GM19395 (cell line): ENCODE data around the gene EAF1.
A peak's percentile ranks its signal among the peaks of the same experiment; 100 is the strongest.
"Not testable (repeated sequence)": the region's sequence is repeated elsewhere in the genome, so short reads cannot be mapped to it uniquely, and the experiment has no call there.

Source experiments
- ATAC-seq: cut with Tn5 transposase; IDR thresholded peaks from one replicate; pipeline ENCODE4 v1.9.1; 2021; ENCODE audit warnings: mild to moderate bottlenecking, moderate library complexity; ENCODE audit not compliant: unreplicated experiment

The EAF1 gene

DNA sequence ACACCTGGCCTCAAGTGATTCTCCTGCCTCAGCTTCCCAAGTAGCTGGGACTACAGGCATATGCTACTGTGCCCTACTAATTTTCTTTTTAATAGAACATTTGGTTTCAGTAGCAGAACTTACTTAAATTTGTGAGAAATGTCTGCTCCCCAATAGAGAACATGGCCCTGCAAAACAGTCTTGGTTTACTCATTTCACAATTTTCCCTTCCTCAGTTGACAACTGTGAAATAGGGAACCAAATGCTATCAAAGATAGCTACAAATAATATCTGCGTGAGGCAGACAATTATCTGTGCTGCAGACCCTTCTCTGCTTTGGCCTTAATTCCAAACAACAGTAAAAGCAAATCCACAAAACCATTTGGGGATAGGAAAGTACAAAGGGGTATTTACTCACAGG lies 22.6 kb upstream of the EAF1 start:
- ATAC-seq: peak; percentile 58

DNA sequence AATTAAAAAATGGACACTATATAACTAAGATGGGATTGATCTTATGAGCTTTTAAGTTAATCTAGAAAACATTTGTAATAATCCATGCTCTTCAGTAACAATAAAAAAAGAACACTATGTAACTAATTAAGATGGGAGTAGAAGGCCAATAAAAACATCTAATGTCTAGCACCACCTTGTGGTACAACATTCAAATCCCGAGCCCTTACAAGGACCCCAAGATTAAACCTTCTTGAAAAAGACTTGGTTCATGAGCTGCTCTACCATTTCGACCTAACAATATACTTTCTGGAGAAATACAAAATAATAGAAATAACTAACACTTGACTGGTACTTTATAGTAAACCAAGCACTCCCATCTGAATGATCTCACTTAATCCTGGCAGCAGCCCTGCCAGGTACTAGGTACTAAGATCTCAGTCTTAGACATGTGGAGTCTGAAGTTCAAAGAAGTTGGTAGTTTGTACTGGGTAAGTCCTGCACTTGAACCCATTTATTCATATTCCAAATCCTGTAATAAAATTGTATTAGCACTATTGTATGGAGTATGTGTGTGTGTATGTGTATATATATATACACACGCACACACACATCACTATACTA lies 21.8 kb upstream of the EAF1 start:
- peak; percentile 70 for ATAC-seq

DNA sequence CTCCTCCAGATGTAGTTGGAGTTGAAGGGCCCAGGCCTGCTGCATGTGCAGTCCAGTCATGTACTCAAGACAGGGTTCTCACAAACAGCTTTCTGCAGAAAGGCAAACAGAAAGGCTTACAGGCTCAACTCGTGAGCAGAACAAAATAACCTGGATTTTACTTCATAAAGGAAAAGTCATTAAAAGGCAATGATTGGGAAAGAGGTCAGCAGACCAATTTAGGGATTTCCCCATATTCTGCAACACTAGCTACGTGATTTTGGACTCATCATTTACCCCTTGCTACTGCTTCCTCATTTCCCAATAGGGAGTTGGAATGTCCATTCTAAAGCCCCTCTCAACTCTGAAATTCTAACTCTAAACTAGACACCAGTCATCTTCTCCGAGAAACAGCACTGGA lies 18.2 kb upstream of the EAF1 start:
- ATAC-seq: no peak

DNA sequence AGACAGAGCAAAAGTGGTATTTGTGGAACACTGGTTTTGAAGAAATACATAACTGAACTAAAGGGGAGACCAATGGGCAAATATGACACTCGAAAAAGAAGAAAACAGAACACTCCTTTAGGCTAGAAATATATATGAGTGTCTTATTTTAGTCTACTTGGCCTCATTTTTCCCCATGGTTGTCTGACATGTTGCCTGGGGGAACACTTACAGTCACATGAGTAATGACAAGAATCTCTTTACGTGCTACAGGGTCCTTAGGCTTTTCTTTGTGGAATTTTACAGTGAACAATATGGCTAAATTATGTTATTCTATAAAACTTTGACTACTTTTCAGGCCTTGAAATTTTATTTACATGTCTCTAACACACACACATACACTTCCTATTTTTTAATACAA lies 17.6 kb upstream of the EAF1 start:
- no peak for ATAC-seq

DNA sequence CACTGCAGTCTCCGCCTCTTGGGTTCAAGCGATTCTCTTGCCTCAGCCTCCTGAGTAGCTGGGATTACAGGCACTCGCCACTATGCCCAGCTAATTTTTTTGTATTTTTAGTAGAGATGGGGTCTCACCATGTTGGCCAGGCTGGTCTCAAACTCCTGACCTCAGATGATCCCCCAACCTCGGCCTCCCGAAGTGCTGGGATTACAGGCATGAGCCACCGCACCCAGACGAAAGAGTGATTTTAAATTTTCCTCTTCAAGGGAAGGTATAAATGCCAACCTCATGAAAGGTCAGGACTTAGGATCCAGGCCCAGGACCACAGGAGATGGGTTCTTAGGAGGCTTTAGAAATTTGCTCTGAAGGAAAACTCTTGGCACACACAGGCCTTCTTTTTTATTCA lies 16.4 kb upstream of the EAF1 start:
- not testable (repeated sequence) for ATAC-seq

DNA sequence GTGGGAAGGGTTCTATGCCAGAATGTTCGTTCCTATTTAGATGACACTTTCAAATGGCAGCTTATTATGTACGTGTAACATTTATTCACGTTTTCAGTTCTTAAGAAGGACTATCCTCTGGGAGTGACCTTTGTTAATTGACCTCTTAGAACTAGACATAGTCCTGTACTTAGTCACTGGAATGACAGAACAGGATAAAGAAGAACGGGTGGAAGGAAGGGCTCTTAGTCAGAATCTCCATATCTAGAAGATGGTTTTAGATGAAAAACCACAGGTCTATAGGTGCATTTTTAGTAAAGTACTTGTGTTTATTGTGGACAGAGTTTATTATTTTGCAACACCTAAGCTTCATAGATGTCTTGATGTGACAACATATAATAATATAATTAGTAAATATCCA lies 6.5 kb upstream of the EAF1 start:
- no peak for ATAC-seq

DNA sequence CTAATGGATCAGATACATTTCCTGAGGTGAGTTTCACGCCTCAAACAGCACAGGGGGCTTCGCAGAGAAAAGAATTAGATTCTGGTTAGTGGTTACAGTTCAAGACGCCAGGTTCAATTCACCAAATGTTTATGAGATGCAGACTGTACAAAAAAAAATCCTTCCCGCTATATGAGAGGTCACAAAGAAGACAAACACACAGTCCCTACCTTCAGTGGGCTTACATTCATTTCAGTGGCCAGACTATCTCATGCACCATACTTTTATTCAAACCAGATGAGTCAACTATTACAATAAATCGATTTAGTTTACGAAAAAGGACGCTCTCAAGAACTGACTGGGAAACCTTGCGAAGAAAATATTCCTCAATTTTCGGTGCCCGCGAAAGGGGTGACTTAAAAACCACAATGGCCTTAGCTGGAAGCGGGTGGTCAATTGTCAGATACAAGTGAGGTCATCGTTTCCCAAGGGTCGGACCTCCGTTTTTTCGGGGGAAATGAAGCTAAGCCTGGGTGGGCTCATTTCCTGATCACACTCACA lies 749 bp upstream of the EAF1 start:
- ATAC-seq: no peak

DNA sequence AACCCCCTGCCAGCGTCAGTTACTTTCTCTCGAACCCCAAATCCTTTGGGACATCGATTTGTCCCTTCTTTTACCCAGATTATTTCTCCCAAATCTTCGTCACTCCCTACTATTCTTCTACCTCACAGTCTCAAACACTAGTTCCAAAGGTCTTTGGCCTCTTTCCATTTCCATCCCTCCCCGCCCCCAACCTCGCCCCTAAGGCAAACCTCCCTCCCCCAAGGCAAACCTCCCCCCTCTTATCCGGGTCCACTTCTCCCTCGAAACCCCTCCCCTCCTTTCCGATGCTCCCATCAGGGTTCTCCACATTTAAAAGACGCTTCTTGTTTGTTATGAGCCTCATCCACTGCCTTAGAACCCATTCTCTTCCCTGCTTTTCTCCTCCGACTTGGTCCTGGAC lies 583 bp downstream of the EAF1 start:
- ATAC-seq: no peak

DNA sequence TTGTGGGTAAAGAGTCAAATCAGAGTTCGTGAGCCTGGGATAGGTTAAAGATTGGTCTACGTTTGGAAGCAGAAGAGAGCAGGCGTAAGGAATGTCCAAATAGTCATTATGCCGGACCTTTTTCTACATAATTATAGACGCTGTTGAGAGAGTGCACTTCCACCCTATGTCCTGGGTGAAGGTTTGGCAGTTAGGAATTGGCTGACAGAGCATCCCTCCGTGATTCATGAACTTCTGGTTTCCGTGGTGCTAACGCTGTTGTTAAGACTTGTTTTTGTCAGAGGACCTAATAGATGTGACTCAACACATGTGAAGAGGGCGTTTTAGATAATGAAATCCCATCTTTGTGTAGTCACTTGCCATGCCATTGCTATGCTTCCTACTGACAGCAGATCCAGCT lies 1.1 kb downstream of the EAF1 start:
- no peak for ATAC-seq

DNA sequence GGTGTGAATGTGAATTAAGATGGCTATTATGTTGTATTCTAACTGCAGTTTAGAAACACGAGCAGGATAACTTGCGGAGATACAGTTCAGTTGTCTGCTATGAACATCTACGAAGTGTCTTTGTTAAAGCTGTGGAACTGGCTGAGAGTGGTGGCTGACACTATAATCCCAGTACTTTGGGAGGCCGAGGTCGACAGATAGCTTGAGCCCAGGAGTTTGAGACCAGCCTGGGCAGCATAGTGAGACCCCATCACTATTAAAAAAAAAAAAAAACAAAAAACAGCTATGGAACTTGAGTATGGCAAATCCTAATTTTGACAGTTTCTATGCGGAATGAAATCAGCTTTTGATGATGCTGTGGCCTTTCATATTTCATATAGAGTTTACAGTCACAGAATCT lies 1.7 kb downstream of the EAF1 start:
- no peak for ATAC-seq

DNA sequence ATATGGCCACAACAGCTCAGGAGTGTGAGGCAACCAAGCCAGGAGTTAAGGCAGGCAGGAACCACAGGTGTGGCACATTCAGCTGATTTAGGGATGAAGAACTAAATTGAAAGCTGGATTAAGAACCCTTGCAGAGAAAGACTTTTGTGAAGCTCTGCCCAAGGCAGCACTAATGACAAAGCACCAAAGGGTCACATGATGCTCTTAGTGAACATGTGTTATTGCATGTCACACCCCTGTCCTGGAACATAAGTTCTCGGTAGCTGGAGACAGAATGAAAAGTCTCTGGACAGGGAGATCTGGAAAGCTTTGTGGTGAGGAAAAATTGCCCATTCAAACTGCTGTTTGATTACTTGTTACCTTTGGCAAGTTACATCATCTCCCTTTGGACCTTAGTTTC lies 3.2 kb downstream of the EAF1 start:
- no peak for ATAC-seq

DNA sequence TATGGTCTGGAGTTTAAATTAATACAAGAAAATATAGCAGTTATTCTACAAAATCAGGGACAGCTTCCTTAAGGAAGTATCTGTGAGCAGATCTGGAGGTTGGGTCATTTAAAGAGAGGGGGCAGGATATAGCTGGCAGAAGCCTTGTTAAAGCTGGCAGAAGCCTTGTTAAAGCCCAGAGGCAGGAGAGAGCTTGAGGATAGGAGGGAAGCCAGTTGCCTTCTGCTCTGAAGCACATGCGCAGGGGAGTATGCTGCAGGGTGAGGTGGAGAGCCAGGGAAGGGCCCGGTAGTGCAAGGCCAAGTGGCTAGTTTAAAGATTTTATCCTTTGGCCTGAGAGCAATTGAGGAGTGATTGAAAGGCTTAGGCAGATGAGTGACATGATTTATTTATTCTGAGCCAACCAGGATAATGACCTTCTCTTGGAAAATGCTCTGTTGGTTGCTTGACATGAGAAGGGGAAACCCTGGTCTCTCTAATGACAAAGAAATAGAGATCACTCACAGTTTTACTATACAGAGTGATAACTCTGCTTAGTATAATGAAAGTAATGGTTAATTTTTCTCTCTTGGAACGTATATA lies 3.9 kb downstream of the EAF1 start:
- ATAC-seq: no peak

DNA sequence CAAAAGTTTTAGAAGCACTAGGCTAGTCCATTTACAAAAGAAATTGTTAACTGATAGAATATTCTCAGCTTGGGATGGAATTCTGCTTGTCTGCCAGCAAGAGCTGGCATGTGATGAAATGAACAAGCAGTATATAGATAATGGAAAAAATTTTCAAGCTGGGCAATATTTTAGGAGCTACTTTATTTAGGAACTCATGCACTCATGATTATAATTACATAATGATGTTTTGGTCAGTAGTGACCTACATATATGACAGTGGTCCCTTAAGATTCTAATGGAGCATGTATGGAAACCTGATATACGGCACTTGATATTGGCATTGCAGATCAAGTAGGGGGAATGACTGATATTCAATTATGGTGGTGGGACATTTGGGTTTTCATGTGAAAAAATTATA lies 6.1 kb downstream of the EAF1 start:
- ATAC-seq: no peak

DNA sequence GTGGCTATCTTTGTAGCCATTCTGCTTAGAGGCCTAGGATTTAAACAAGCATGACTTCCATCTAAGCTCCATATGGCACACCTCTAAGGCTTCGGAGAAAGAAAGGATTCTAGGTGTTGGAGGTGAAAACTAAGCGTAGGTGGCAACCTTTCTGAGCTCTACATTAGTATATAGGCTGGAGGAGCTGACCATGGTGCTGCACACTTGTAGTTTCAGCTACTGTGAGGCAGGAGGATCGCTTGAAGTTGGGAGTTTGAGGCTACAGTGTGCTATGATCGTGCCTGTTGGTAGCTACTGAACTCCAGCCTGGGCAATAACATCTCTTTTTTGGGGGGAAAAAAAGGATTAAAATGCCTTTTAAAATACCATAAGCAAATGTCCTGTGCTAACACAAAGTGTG lies 7.4 kb downstream of the EAF1 start:
- ATAC-seq: no peak

DNA sequence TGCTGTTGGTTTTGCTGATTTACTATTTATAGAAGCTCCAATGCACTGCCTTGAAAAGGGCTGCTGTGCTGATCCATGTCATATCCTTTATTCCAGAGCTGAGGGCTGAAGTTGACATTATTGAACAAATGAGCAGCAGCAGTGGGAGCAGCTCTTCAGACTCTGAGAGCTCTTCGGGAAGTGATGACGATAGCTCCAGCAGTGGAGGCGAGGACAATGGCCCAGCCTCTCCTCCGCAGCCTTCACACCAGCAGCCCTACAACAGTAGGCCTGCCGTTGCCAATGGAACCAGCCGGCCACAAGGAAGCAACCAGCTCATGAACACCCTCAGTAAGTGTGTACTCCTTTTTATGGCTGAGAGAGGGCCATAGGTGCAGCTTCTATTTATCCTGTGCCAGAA lies 8.8 kb downstream of the EAF1 start:
- no peak for ATAC-seq

DNA sequence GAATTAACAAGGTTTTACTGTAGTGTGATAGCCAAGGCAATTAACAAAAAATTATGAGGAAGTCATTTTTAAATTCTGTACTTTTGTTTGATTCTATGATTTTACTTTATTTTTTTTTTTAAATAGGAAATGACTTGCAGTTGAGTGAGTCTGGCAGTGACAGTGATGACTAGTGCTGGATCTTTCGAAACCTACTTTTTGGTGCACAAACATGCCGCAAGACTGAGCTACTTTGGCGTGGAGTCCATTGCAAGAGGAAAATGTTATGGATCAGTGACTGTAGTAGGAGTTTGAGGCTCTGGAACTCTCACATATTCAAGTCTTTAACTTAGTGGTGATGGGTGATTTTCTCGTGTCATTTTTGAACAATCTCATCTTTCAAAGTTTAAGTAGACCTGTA lies 11.6 kb downstream of the EAF1 start:
- ATAC-seq: no peak

DNA sequence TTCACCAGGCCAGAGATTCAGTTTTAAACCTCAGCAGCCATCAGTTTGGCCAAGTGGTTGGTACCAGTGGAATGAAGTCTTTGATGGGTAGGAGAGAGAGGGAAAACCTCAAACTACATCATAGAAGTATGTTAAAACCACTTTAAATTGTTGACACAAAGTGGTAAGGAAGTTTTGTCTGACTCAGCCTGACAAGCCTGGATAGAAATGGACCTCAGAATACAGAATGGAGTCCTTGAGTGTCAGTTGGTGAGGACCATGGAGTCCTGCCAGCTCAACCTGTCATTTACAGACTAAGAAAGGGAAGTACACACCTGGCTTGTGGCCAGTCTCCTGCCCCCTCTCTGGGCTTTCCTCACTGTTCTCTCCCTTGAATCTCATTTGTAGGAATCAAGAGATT lies 12.1 kb downstream of the EAF1 start:
- no peak for ATAC-seq

DNA sequence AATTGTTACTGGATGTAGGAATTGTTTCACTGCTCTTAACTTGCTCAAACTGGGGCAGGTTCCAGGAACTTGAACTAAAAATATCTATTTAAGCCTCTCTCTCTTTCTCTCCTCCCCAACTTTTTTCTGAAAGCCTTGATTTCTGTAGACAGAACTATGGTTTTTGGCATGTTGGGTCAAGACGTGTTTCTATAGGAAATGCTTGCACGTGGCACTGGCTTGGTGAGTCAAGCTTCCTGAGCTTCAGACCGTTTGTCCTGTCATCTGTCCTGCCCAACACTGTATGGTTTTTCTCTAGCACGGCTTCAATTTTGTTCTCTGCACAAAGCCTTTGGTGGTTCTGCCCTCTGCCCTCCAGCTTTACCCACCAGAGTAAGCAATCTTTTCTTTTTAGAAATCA lies 13.5 kb downstream of the EAF1 start:
- no peak for ATAC-seq

DNA sequence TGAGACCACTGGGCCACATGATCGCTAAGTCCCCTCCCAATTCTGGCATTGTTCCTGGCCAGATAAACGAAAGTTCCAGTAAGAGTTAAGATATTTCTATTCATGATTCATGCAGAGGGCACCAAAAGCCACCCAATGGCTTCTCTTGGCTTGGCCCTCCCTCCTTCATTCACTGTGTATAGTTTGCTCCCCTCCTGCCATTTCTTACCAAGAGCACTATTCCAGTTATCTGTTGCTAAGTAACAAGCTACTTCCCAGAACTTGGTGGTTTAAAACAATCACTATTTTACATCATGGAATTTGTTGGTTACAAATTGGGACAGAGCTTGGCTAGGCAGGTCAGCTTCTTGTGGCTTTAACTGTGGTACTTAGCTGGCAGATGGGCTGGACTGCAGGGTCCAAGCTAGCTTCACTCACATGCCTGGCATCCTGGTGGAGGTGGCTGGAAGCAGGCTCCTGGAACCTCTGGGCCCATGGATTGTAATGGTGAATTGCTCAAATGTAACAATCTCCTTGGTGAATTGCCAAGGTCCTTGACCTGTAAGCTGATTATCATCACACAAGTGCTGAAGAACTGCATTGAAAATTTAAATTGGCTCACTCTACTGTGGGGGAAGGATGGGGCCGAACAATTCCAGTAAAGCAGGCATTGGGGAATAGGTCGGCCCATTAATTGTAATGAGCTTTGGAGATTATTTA lies 16.6 kb downstream of the EAF1 start:
- ATAC-seq: no peak

DNA sequence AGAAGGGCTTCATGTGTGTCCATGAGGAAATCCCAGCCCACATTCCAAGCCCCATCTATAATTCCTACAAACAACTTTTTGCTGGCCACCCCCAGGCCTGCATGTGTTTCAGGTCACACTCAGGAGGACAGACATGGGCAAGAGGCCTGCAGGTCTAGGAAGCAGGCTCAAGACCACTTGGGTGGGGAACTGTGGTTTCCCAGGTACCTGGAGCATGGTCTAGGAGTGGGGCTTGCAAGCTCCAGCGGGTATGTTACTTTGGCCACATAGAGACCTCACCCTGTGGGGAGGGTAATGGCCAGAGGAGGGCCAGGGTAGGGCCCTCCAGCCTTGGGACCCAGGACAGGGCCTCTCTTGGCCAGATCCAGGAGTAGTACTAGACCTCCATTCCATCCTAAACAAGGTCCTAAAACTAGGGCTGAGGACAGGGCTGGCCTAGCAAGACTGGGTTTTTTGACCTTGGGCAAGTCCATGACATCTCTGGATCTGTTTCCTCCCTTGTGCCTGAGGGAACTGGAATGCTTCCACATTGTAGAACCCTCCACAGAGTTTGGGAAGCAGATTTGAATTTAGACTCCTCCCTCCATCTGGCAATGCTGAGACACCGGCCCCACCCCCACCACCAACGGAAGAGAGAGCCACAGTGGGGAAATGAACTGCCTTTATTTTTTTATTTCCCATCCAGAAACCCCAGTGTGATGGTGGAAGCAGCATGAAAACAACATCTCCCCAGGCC lies 22.3 kb downstream of the EAF1 start:
- ATAC-seq: no peak

DNA sequence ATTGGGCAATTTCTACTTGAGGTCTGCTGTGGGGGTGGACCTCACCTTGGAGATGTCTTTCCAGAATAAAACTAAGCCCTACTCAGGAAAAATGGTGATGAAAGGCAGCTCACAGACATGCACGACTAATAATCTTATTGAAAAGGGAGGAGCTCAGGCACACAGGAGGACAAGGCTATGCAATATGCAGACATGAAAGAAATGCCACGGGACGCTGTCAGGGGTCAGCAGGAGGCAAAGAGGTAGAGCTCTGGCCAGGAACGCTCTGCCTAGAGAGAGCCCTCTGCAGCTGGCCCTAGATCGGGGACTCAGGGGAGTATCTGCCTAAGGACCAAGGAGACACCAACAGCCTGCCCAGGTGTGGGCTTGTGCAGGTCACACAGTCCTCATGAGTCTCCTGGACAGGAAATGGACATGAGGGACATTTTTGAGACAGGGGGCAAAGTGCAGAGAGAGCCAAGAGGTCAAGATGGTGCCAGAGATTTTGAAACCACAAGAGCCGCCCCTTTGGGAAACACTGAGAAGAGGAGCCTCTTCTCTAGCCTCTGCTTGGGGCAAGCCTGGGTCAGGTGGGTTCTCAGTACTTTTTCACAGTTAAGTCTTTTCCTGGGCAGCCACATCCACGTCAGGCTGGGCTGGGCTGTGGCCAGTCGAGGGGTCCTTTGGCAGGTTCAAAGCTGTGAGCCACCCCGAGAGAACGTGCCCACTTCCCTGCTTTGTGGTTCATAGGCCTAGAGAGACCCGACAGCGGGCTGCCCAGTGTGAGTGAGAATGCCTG lies 23.2 kb downstream of the EAF1 start:
- no peak for ATAC-seq
